H1 (cell line): Measurements from ENCODE around the gene SCRG1. TPM values are rescaled to one million over a fixed set of nuclear protein-coding genes. Genes with fewer than 3 reads are reported as not detected.

Source experiments
- CHD7 ChIP-seq: fragments of 300-600 bp; sonication (generic); IDR thresholded peaks from 2 replicates; pipeline ENCODE4 v1.7.1; 2012; ENCODE audit warnings: low read length, moderate library complexity, mild to moderate bottlenecking, inconsistent platforms; ENCODE audit not compliant: insufficient replicate concordance
- POLR2AphosphoS5 ChIP-seq: IDR thresholded peaks from 2 replicates; pipeline ENCODE4 v1.6.1; 2011; ENCODE audit warnings: low read depth, low read length
- USF2 ChIP-seq: IDR thresholded peaks from 2 replicates; pipeline ENCODE4 v1.6.1; 2011; ENCODE audit warnings: low read length, improper control_type of control experiment
- polyA plus RNA-seq, 7 experiments: library from polyadenylated mRNA; depleted of rRNA in 3 of 7; stranded (reverse) in 5 of 7; unstranded in 2 of 7; fragments of >200 nt in 5 of 7; fragments of 200-250 nt in 2 of 7; gene quantifications; 1 replicate in 5 of 7; 2 replicates in 1 of 7; 4 replicates in 1 of 7; pipeline versions ENCODE4 v1.2.1 to v1.2.3, GENCODE V29; 2011 to 2013; ENCODE audit warnings: missing spikeins in 2 of 7, mixed read lengths in 2 of 7
- total RNA-seq: library from RNA; stranded (reverse); fragmentation: NEBNext Ultra II Directional; extraction: Animal tissue kit (Norgen Biotek cat#: 25700); gene quantifications from 2 replicates; pipeline ENCODE4 v1.2.1, GENCODE V29; 2021

The SCRG1 gene
- total and polyA plus RNA-seq, 2 of the 8 experiments (the other 6 are each of a cell fraction or from before 2014, with no cell fraction given) = not detected

- TF ChIP-seq CHD7 = no peak
- TF ChIP-seq POLR2AphosphoS5 = no peak
- TF ChIP-seq USF2 = no peak
Measured at GRCh38 chr4:173432430-173432829, 33.5 kb upstream of the SCRG1 start (continued).
